ENCODE measurements around the gene HEATR5B. TPM values are rescaled to one million over a fixed set of nuclear protein-coding genes. Genes with fewer than 3 reads are reported as not detected.
A peak's percentile ranks its signal among the peaks of the same experiment; 100 is the strongest.

The HEATR5B gene
- total RNA-seq, 1 experiment from 2014 or later = 13.1 TPM

- Mint-ChIP-seq H3K9me3 (ENCODE audit: low read depth, unreplicated experiment) (no peaks in the 10 kb centered on the region), H3K27me3 (ENCODE audit: unreplicated experiment) (no peaks in the 10 kb centered on the region), H3K4me3 (ENCODE audit: low read depth, unreplicated experiment) (no peak overlapping the region), H3K4me1 (ENCODE audit: low read depth, unreplicated experiment) (peaks cover 31% of the 10 kb centered on the region), H3K36me3 (ENCODE audit: insufficient read depth, unreplicated experiment) (peaks cover 9% of the 10 kb centered on the region), H3K27ac (ENCODE audit: unreplicated experiment) (no peak overlapping the region)
- CTCF ChIA-PET = no interaction called here
- no TSS peak for BruUV-seq (replicated peaks)
- DNase-seq = no peak
- no peak for TF ChIP-seq CTCF (IDR thresholded peaks at IDR 0.05; ENCODE audit: unreplicated experiment)
- intact Hi-C loops (cut with micrococcal nuclease; ENCODE audit: unreplicated experiment) = no loop called here
Observed at GRCh38 chr2:36954977-36955607, 129.1 kb downstream of the HEATR5B start.

DNA sequence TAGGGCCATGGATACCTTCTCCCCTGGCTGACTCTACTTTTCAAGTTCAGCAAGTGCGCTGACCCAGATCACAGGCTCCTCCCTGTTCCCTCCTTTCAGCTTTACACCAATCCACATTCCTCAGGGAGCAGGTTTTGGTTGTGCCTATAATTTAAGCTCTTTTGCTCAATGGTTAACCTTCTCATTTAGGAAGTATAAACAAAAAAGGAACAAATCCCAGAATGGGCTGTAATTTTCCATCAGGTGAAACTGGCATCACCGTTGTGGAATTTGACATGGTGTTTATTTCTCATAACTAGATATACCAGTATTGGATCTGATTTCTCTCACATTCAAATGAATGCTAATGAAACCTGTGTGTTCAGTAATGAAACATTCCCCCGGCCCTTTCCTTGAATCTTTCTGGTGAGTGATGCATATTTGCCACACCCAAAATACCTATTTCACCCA lies 131.4 kb downstream of the HEATR5B start:
- CTCF ChIA-PET = interaction anchor here (0.7 to 0.9 kb wide), 2 partner anchors 11 to 14 kb away, joined by 3 read pairs; partner anchors contain the start of gene STRN
- TF ChIP-seq CTCF (IDR thresholded peaks at IDR 0.05; ENCODE audit: unreplicated experiment) = no peak
- no peaks in the 10 kb centered on the region for H3K27me3 Mint-ChIP-seq (ENCODE audit: unreplicated experiment)

GRCh38 chr2:36951574-36951973 lies 132.6 kb downstream of the HEATR5B start:
- Mint-ChIP-seq H3K27ac (ENCODE audit: unreplicated experiment) (peak overlapping the region; percentile 91), H3K36me3 (ENCODE audit: insufficient read depth, unreplicated experiment) (peaks cover 9% of the 10 kb centered on the region), H3K9me3 (ENCODE audit: low read depth, unreplicated experiment) (no peaks in the 10 kb centered on the region), H3K4me1 (ENCODE audit: low read depth, unreplicated experiment) (peaks cover 44% of the 10 kb centered on the region), H3K27me3 (ENCODE audit: unreplicated experiment) (no peaks in the 10 kb centered on the region), H3K4me3 (ENCODE audit: low read depth, unreplicated experiment) (peak overlapping the region; percentile 24)
- peak; percentile 27 for DNase-seq
- CTCF ChIA-PET = interaction anchor here (0.8 to 1.1 kb wide), 2 partner anchors 24 to 37 kb away, joined by 3 read pairs; no protein-coding TSS in a partner anchor
- intact Hi-C loops (cut with micrococcal nuclease; ENCODE audit: unreplicated experiment) = no loop called here
- no peak for TF ChIP-seq CTCF (IDR thresholded peaks at IDR 0.05; ENCODE audit: unreplicated experiment)
- BruUV-seq (replicated peaks) = no TSS peak

More for the DNA sequence above, 131.4 kb downstream of the HEATR5B start:
- peak overlapping the region; percentile 58 for H3K4me3 Mint-ChIP-seq (ENCODE audit: low read depth, unreplicated experiment)
- H3K27ac Mint-ChIP-seq (ENCODE audit: unreplicated experiment) = peak overlapping the region; percentile 91
- H3K4me1 Mint-ChIP-seq (ENCODE audit: low read depth, unreplicated experiment) = peaks cover 44% of the 10 kb centered on the region
- intact Hi-C loops (cut with micrococcal nuclease; ENCODE audit: unreplicated experiment) = no loop called here
- peaks cover 9% of the 10 kb centered on the region for H3K36me3 Mint-ChIP-seq (ENCODE audit: insufficient read depth, unreplicated experiment)
- peak; percentile 47 for DNase-seq
- no TSS peak for BruUV-seq (replicated peaks)
- H3K9me3 Mint-ChIP-seq (ENCODE audit: low read depth, unreplicated experiment) = no peaks in the 10 kb centered on the region

DNA sequence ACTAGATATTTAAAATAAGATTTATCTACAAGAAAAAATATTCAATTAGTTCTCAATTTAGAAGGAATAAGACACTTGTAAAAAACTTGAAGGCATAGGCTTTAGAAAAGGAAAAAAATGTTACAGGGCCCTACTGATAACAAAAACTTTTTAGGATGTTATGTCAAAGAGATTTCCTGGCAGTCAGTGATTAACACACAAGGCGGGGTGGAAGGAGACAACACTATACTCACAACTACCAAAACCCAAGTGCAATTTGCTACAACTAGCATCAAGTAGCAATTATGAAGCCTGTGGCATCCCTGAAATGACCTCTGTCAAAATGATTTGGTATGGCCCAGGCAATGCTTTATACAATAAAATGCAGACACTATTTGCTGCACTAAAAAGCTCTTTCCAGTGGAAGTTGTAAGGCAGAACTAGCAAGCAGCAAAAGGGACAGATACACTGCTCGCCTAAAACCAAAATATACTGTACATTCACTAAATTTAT lies 133.1 kb downstream of the HEATR5B start:
- CTCF ChIA-PET = interaction anchor here (0.8 to 1.1 kb wide), 2 partner anchors 25 to 38 kb away, joined by 3 read pairs; no protein-coding TSS in a partner anchor
- Mint-ChIP-seq H3K27me3 (ENCODE audit: unreplicated experiment) (no peaks in the 10 kb centered on the region), H3K4me1 (ENCODE audit: low read depth, unreplicated experiment) (peaks cover 44% of the 10 kb centered on the region)

More for the DNA sequence above, 133.1 kb downstream of the HEATR5B start:
- Mint-ChIP-seq H3K4me3 (ENCODE audit: low read depth, unreplicated experiment) (no peak overlapping the region), H3K36me3 (ENCODE audit: insufficient read depth, unreplicated experiment) (peaks cover 9% of the 10 kb centered on the region), H3K27ac (ENCODE audit: unreplicated experiment) (peak overlapping the region; percentile 91), H3K9me3 (ENCODE audit: low read depth, unreplicated experiment) (no peaks in the 10 kb centered on the region)
- BruUV-seq (replicated peaks) = no TSS peak
- no peak for DNase-seq
- intact Hi-C loops (cut with micrococcal nuclease; ENCODE audit: unreplicated experiment) = no loop called here
- TF ChIP-seq CTCF (IDR thresholded peaks at IDR 0.05; ENCODE audit: unreplicated experiment) = no peak

Data from Calu3 (cell line).